ENCODE data around the gene KDM3A.

KDM3A gene

DNA sequence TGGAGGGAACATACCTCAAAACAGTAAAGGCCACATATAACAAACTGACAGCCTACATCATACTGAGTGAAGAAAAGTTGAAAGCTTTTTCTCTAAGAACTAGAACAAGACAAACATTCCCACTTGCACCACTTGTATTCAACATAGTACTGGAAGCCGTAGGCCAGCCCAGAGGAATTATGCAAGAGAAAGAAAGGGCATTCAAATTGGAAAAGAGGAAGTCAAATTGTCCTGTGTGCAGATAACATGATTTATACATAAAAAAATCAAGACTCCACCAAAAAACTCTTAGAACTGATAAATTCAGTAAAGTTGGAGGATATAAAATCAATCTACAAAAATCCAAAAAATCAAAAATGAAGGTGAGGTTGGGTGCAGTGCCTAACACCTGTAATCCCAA, 8.0 kb upstream of the KDM3A start:
- CTCF ChIA-PET = interaction anchor here (0.9 to 1.2 kb wide), 2 partner anchors 9 kb away, joined by 3 read pairs; no protein-coding TSS in a partner anchor
- H3K27ac ChIP-seq (ENCODE audit: insufficient read depth in 1 of 2, low read depth in 1 of 2, low read length in 2 of 2, poor library complexity in 1 of 2, severe bottlenecking in 2 of 2) = no peak overlapping the region
- H3K27me3 ChIP-seq (replicated peaks in 2 of 5; ENCODE audit: control insufficient read depth in 4 of 5, insufficient read depth in 5 of 5, low read length in 4 of 5) = no peaks in the 10 kb centered on the region
- POLR2A ChIA-PET = no interaction called here
- H3K36me3 ChIP-seq (ENCODE audit: control insufficient read depth in 4 of 4, insufficient read depth in 4 of 4, low read length in 3 of 4) = no peaks in the 10 kb centered on the region
- peaks cover 3 to 20% (median 4%) of the 10 kb centered on the region in 5 experiments for H3K9me3 ChIP-seq (ENCODE audit: control extremely low read depth in 1 of 5, control insufficient read depth in 4 of 5, insufficient read depth in 2 of 5, low read depth in 1 of 5, low read length in 4 of 5)
- H3K4me3 ChIP-seq (ENCODE audit: control insufficient read depth in 1 of 7, extremely low read depth in 1 of 7, insufficient read depth in 4 of 7, low read depth in 2 of 7, low read length in 6 of 7) = no peak overlapping the region
- no peaks in the 10 kb centered on the region for H3K4me1 ChIP-seq (ENCODE audit: control extremely low read depth in 1 of 4, control insufficient read depth in 4 of 4, insufficient read depth in 4 of 4, low read length in 3 of 4)
- WGBS (ENCODE audit: insufficient coverage) = no CpG with 5 or more reads among the region's 1 CpG
- DNase-seq = peak in 2 of 3 donors; percentile 29 to 36

GRCh38 chr2:86434290-86434689, 6.9 kb upstream of the KDM3A start:
- Histone ChIP-seq H3K27ac (ENCODE audit: insufficient read depth in 1 of 2, low read depth in 1 of 2, low read length in 2 of 2, poor library complexity in 1 of 2, severe bottlenecking in 2 of 2) (no peak overlapping the region), H3K4me1 (ENCODE audit: control extremely low read depth in 1 of 4, control insufficient read depth in 4 of 4, insufficient read depth in 4 of 4, low read length in 3 of 4) (no peaks in the 10 kb centered on the region), H3K27me3 (replicated peaks in 2 of 5; ENCODE audit: control insufficient read depth in 4 of 5, insufficient read depth in 5 of 5, low read length in 4 of 5) (no peaks in the 10 kb centered on the region), H3K4me3 (ENCODE audit: control insufficient read depth in 1 of 7, extremely low read depth in 1 of 7, insufficient read depth in 4 of 7, low read depth in 2 of 7, low read length in 6 of 7) (no peak overlapping the region), H3K9me3 (ENCODE audit: control extremely low read depth in 1 of 5, control insufficient read depth in 4 of 5, insufficient read depth in 2 of 5, low read depth in 1 of 5, low read length in 4 of 5) (peaks cover 3 to 16% (median 4%) of the 10 kb centered on the region in 5 experiments), H3K36me3 (ENCODE audit: control insufficient read depth in 4 of 4, insufficient read depth in 4 of 4, low read length in 3 of 4) (no peaks in the 10 kb centered on the region)
- ChIA-PET CTCF (no interaction called here), POLR2A (no interaction called here)
- no peak for DNase-seq

DNA sequence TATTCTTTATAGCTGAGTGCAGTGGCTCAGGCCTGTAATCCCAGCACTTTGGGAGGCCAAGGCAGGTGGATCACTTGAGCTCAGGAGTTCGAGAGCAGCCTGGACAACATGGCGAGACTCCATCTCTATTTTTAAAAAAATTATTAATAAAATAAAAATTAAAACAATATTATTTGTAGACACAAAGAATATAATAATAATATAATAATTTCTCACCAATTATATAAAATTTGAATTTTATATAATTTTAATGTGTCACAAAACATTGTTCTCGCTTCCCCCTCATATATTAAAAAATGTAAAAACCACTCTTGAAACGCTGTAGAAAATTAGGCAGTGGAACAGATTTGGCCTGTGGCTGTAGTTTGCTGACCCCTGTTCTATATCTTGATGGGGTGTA, 5.6 kb upstream of the KDM3A start:
- ChIA-PET CTCF (interaction anchor here (1.0 to 1.4 kb wide), 2 partner anchors 13 to 15 kb away, joined by 3 read pairs; no protein-coding TSS in a partner anchor), POLR2A (no interaction called here)
- Histone ChIP-seq H3K36me3 (ENCODE audit: control insufficient read depth in 4 of 4, insufficient read depth in 4 of 4, low read length in 3 of 4) (no peaks in the 10 kb centered on the region), H3K27ac (ENCODE audit: insufficient read depth in 1 of 2, low read depth in 1 of 2, low read length in 2 of 2, poor library complexity in 1 of 2, severe bottlenecking in 2 of 2) (no peak overlapping the region), H3K4me1 (ENCODE audit: control extremely low read depth in 1 of 4, control insufficient read depth in 4 of 4, insufficient read depth in 4 of 4, low read length in 3 of 4) (no peaks in the 10 kb centered on the region), H3K27me3 (replicated peaks in 2 of 5; ENCODE audit: control insufficient read depth in 4 of 5, insufficient read depth in 5 of 5, low read length in 4 of 5) (no peaks in the 10 kb centered on the region), H3K9me3 (ENCODE audit: control extremely low read depth in 1 of 5, control insufficient read depth in 4 of 5, insufficient read depth in 2 of 5, low read depth in 1 of 5, low read length in 4 of 5) (peaks cover 0 to 16% (median 6%) of the 10 kb centered on the region in 5 experiments), H3K4me3 (ENCODE audit: control insufficient read depth in 1 of 7, extremely low read depth in 1 of 7, insufficient read depth in 4 of 7, low read depth in 2 of 7, low read length in 6 of 7) (no peak overlapping the region)
- DNase-seq = no peak
- no CpG with 5 or more reads among the region's 4 CpGs for WGBS (ENCODE audit: insufficient coverage)

DNA sequence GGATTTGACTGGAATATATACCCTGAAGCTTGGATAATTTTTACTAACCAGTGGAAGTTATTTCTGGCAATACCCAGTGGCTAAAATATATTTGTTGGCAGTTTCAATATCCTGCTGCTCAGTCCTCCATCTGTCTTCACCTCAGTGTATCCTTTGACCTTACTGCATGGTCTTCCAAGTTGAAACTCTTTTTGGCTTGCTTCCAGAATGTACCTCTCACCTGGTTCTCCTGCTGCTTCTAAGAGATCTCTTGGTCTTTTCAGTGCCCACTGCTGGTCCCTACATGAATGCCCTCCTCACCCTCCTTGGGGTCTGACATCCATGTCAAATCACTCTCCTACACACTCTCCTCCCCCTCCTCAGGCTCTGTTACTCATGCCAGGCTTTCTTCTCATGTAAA, 4.8 kb upstream of the KDM3A start:
- H3K9me3 ChIP-seq (ENCODE audit: control extremely low read depth in 1 of 5, control insufficient read depth in 4 of 5, insufficient read depth in 2 of 5, low read depth in 1 of 5, low read length in 4 of 5) = peaks cover 0 to 15% (median 6%) of the 10 kb centered on the region in 5 experiments
- ChIA-PET CTCF (interaction anchor here (1.1 kb wide), 1 partner anchor 15 kb away, joined by 3 read pairs; no protein-coding TSS in a partner anchor), POLR2A (no interaction called here)
- no peaks in the 10 kb centered on the region for H3K27me3 ChIP-seq (replicated peaks in 2 of 5; ENCODE audit: control insufficient read depth in 4 of 5, insufficient read depth in 5 of 5, low read length in 4 of 5)
- H3K36me3 ChIP-seq (ENCODE audit: control insufficient read depth in 4 of 4, insufficient read depth in 4 of 4, low read length in 3 of 4) = no peaks in the 10 kb centered on the region
- H3K4me3 ChIP-seq (ENCODE audit: control insufficient read depth in 1 of 7, extremely low read depth in 1 of 7, insufficient read depth in 4 of 7, low read depth in 2 of 7, low read length in 6 of 7) = no peak overlapping the region
- H3K27ac ChIP-seq (ENCODE audit: insufficient read depth in 1 of 2, low read depth in 1 of 2, low read length in 2 of 2, poor library complexity in 1 of 2, severe bottlenecking in 2 of 2) = no peak overlapping the region
- no peak for DNase-seq
- H3K4me1 ChIP-seq (ENCODE audit: control extremely low read depth in 1 of 4, control insufficient read depth in 4 of 4, insufficient read depth in 4 of 4, low read length in 3 of 4) = no peaks in the 10 kb centered on the region

DNA sequence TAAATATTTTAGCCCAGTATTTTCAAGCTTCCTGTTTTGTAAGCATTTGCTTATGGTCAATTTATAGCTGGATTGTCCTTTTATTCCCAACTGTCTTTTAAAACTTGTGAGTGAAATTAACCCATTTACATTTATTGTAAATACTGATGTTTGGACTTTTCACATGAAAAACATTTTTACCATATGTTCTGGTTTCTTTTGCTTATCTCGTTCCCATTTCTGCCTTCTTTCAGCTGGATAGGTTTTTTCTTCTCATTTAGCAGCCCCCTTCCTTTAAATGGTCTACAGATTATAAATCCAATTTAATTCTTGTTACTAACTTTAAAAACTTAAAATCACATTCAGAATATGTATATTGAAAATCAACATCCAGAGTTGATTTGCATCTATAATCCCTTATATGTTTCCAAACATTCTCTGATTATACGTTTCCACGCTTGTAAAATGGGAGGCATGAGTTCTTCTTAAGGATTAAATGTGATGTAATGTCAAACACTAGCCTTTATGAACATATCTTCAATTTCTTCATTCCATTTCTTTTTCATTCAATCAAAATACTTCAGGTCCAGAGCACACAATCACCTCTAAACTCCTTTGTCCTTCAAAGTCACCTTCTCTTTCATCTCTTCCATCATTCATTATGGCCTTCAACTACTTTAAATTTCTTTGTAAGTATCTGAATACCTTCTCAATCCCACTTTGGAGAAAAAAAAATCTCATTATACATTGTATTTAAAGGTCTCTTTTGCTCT, 1.1 kb upstream of the KDM3A start:
- no peaks in the 10 kb centered on the region for H3K27me3 ChIP-seq (replicated peaks in 2 of 5; ENCODE audit: control insufficient read depth in 4 of 5, insufficient read depth in 5 of 5, low read length in 4 of 5)
- H3K4me1 ChIP-seq (ENCODE audit: control extremely low read depth in 1 of 4, control insufficient read depth in 4 of 4, insufficient read depth in 4 of 4, low read length in 3 of 4) = peaks cover 13 to 26% (median 23%) of the 10 kb centered on the region in 4 experiments
- ChIA-PET POLR2A (no interaction called here), CTCF (interaction anchor here (0.9 to 2.7 kb wide), 3 partner anchors 16 to 47 kb away, joined by 3 to 8 read pairs (median 3); no protein-coding TSS in a partner anchor)
- peaks cover 5 to 11% (median 8%) of the 10 kb centered on the region in 4 experiments for H3K36me3 ChIP-seq (ENCODE audit: control insufficient read depth in 4 of 4, insufficient read depth in 4 of 4, low read length in 3 of 4)
- peak in 1 of 3 donors; percentile 10 for DNase-seq
- peaks cover 0 to 15% (median 6%) of the 10 kb centered on the region in 5 experiments for H3K9me3 ChIP-seq (ENCODE audit: control extremely low read depth in 1 of 5, control insufficient read depth in 4 of 5, insufficient read depth in 2 of 5, low read depth in 1 of 5, low read length in 4 of 5)
- no CpG with 5 or more reads among the region's 3 CpGs for WGBS (ENCODE audit: insufficient coverage)
- H3K4me3 ChIP-seq (ENCODE audit: control insufficient read depth in 1 of 7, extremely low read depth in 1 of 7, insufficient read depth in 4 of 7, low read depth in 2 of 7, low read length in 6 of 7) = peak overlapping the region in 3 of 7 experiments; percentile 20 to 77 (median 48)
- H3K27ac ChIP-seq (ENCODE audit: insufficient read depth in 1 of 2, low read depth in 1 of 2, low read length in 2 of 2, poor library complexity in 1 of 2, severe bottlenecking in 2 of 2) = peak overlapping the region; percentile 97 to 99

GRCh38 chr2:86441392-86441881, 266 bp downstream of the KDM3A start:
- Histone ChIP-seq H3K27ac (ENCODE audit: insufficient read depth in 1 of 2, low read depth in 1 of 2, low read length in 2 of 2, poor library complexity in 1 of 2, severe bottlenecking in 2 of 2) (peak overlapping the region; percentile 86 to 99), H3K9me3 (ENCODE audit: control extremely low read depth in 1 of 5, control insufficient read depth in 4 of 5, insufficient read depth in 2 of 5, low read depth in 1 of 5, low read length in 4 of 5) (peaks cover 0 to 15% (median 6%) of the 10 kb centered on the region in 5 experiments), H3K4me3 (ENCODE audit: control insufficient read depth in 1 of 7, extremely low read depth in 1 of 7, insufficient read depth in 4 of 7, low read depth in 2 of 7, low read length in 6 of 7) (peak overlapping the region; percentile 50 to 93 (median 82)), H3K4me1 (ENCODE audit: control extremely low read depth in 1 of 4, control insufficient read depth in 4 of 4, insufficient read depth in 4 of 4, low read length in 3 of 4) (peaks cover 13 to 31% (median 24%) of the 10 kb centered on the region in 4 experiments), H3K27me3 (replicated peaks in 2 of 5; ENCODE audit: control insufficient read depth in 4 of 5, insufficient read depth in 5 of 5, low read length in 4 of 5) (no peaks in the 10 kb centered on the region), H3K36me3 (ENCODE audit: control insufficient read depth in 4 of 4, insufficient read depth in 4 of 4, low read length in 3 of 4) (peaks cover 6 to 22% (median 13%) of the 10 kb centered on the region in 4 experiments)
- 0% methylated on average over 42 of the region's 59 CpGs for WGBS (ENCODE audit: insufficient coverage)
- POLR2A ChIA-PET = interaction anchor here (0.5 to 2.4 kb wide), 7 partner anchors 17 to 990 kb away, joined by 3 to 10 read pairs (median 3); partner anchors contain the start of genes POLR1A and PTCD3
- CTCF ChIA-PET = interaction anchor here (0.7 to 2.7 kb wide), 9 partner anchors 9 to 48 kb away, joined by 3 to 8 read pairs (median 4); no protein-coding TSS in a partner anchor
- DNase-seq = peak in 1 of 3 donors; percentile 49

All from common myeloid progenitor, CD34-positive (primary cell).